GM19099 (cell line): ENCODE data around the gene SLMAP.

Experiments
- POLR2A ChIP-seq: IDR thresholded peaks from 3 replicates; pipeline ENCODE4 v1.6.1; 2011; ENCODE audit warnings: low read depth; ENCODE audit not compliant: insufficient read length; ENCODE audit errors: extremely low read depth

The SLMAP gene

DNA sequence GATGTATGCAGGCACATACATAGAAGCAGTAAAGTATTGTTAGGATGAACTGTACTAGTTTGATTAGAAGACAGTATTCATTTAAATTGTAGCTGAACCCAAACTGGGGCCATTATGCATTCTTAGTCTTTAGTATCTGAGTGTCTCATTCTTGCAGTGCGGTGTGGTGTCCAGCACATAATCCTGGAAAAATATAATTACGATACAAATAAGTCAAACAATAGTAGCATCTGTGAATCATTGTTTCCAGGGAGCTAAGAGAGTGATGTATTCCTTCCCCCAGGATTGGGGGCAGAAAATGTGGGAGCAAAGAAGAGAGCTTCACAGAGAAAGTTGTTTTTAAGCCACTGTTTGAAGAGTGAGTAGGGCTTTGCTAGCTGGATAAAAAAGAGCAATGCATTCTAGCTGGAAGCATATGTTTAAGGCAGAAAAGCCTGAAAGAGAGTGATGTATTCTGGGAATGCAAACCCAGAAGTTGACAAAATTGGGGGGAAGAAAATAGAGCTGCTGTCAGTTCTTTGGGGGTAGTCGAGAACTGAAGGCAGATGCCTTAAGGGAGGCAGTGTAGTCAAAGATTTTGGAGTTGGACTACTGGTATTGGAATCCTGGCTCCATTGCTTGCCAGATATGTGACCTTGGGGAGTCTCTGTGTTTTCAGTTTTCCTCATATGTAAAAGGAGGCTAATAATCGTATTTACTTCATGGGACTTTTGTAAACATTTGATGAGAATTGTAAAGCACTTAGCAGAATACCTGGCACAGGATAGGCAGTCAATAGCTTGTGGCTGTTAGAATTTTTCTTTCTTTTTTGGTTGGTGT lies 14.1 kb downstream of the SLMAP start:
- TF ChIP-seq POLR2A, result no peak

DNA sequence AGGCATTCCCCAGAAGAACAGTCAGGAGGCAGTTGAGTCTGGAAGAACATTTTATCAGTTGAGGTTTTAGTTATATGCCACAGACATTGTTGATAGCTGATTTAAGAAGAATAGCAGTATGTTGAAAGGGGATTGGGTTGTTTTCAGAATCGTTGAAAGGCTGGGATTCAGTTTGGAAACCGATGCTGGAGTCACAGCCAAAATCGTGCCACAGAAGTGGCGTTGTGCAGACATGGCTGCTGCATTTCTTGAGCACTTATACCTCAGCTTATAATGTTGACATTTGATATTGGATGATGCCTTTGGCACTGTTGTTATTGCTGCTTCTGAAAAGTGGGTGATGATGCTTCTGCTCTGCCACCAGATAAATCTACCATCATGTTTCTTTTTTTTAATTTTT lies 16.1 kb downstream of the SLMAP start:
- no peak for TF ChIP-seq POLR2A

DNA sequence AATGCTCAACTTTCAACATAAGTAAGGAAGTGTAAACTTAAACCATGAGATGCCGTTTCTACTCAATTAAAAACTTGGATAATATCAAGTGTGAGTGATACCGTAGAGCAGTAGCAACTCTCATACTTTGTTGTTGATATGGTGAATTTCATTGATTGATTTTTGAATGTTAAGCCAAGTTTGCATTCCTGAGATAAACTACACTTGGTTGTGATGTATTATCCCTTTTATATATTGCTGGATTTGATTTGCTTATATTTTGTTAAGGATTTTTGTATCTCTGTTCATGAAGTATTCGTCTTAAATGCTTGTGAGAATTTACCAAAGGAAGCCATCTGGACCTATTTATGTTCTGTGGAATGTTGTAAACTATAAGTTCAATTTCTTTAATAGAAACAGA lies 21.7 kb downstream of the SLMAP start:
- no peak for TF ChIP-seq POLR2A

DNA sequence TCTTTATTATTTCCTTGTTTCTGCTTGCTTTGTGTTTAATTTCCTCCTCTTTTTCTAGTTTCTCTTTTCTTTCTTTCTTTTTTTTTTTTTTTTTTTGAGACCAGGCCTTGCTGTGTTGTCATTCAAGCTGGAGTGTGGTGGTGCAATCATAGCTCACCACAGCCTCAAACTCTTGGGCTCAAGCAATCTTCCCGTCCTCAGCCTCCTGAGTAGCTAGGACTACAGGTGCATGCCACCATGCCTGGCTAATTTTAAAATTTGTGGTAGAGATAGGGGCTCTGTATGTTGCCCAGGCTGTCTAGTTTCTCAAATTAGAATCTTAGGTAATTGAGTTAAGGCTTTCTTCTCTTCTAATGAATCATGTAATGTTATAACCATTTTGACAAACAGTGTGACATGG lies 22.4 kb downstream of the SLMAP start:
- no peak for TF ChIP-seq POLR2A

DNA sequence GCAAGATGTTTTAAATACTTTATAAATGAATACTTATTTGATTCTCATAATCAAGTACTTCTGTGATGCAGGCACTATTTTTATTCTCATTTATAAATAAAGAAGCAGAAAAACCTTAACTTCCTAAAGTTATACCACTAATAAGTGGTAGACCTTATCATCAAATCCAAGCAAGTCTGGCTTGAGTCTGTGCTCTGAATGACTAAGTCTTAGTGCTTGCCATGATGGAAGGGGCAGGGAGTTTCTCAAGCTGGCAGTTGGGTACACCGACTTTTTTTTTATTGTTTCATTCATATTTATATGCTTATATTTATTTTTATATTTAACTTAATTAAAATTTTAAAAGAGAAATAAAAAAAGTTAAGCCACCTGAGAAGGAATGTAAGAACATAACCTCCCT lies 23.6 kb downstream of the SLMAP start:
- TF ChIP-seq POLR2A, result no peak

DNA sequence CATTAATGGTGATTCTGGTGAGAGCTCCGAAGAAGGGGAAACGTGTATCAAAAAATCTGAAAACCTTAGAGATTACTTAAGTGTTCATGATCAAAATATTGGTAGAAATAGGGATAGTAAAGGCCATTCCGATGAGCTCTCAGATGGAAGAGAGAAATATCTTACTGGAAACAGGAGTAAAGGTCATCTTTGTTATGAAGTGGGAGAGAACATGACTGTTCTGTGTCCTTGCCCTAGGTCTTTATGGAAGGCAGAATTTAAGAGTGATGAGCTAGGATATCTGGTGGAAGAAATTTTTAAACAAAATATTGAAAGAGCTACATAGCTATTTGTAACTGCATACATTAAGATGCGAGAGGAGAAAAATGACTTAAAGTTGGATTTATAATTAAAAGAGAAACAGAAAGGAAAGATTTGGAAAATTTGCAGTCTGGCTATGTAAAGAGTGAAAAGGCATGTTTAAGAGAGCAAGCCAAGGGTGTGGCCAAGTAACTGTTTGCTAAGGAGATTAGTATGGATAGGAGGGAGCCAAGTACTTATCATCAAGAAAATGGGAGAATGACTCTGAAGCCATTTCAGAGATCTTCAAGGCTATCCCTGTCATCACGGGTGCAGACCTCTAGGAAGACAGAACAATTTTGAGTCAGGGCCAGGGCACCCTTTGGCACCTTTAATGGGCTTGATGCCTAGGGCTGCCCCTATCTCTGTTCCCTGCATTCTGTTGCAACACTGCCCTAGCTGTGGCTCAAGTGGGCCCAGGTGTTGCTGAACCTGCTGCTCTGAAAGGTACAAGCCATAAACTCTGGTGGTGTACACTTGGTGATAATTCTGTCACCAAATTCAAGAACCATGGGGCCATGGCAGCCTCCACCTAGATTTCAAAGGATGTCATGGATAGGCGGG lies 27.3 kb downstream of the SLMAP start:
- no peak for TF ChIP-seq POLR2A

DNA sequence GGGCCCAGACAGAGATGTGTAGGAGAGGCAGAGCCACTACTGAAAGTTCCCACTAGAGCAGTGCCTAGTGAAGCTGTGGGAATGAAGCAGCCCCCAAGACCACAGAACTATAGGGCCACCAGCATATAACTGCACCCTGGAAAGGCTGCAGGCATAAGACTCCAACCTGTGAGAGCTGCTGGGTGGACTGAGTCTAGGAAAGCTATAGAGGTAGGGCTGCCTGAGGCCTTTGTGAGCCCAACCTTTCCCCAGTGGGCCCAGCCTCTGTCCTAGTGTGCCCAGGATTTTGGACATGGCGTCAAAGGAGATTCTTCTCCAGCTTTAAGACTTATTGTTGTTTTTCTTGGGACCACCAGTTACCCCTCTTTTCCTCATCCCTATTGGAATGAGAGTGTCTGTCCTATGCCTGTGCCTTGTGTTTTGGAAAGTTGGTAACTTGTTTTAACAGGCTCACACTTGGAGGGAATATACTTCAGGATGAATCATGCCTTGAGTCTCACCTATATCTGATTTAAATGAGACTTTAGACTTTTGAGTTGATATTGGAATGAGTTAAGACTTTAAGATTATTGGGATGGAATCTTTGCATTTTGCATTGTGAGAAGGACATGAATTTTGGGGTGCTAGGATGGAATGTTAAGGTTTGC lies 28.1 kb downstream of the SLMAP start:
- TF ChIP-seq POLR2A, result no peak

DNA sequence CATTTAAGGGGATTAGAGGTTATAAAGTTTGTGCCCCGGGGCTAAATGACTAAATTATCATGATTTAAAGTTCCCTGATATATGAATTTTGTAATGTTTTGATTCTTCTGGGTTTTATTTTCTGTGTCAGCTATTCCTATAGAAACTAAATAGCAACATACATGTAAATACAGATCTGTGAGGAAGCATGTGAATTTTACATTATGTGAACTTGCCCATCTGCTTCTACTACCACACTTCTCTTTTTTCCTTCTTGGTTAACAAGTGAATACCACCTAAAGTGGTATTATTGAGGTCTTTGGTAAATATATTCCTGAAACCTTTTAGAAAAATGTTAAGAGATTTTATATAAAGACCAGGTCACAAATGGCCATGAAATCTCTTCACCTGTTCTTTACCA lies 29.3 kb downstream of the SLMAP start:
- no peak for TF ChIP-seq POLR2A

DNA sequence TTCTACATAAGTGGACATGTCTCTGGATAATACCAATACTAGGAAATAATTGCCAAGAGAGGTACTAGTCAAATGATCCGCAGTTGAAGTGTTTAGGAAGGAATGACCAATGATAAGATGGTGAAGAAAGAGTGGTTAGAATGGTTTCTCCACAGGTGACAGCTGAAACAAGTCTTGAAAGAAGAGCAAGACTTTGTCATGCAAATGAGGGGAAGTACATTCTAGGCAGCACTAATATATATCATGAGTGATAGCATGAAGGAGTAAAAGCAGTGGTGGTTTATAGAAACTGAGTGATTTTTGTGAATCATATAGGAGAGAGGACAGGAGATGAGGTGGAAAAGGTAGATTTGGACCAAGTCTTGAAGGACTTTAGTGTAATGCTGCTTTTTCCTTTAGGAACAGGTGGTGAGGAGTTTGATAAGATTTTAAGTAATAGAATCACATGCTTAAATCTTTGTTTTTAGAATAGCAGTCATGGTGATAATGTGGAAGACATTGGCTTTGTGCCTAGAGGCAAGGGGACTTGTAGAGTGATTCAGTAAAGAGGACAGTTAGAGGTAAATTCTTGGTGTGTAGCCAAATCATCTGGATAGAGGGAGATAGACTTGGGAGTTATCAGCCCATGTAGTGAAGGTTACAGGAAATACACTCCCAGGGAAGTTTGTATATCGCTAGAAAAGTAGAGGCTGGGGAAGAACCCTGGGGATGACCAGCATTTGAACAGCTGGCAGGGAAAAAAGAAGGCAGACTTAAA lies 31.9 kb downstream of the SLMAP start:
- TF ChIP-seq POLR2A, result no peak

DNA sequence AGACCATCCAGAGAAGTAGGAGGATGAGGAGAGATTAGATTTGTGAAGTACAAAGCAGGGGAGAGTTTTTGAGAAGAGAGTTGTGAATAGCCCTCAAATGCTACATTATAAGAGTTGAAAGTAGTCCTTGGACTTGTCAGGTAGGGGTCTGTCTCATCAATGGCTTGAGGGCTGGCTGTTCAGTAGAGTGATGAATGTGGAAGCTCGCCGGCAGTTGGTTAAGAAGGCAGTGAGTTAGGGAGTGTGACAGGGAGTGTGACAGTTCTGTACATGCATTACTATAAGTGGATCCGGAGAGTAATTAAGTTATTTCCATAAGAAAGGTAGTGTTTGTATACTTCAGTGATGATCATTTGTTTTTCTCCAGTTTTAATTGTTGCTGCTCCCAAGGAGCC lies 32.5 kb downstream of the SLMAP start:
- no peak for TF ChIP-seq POLR2A

DNA sequence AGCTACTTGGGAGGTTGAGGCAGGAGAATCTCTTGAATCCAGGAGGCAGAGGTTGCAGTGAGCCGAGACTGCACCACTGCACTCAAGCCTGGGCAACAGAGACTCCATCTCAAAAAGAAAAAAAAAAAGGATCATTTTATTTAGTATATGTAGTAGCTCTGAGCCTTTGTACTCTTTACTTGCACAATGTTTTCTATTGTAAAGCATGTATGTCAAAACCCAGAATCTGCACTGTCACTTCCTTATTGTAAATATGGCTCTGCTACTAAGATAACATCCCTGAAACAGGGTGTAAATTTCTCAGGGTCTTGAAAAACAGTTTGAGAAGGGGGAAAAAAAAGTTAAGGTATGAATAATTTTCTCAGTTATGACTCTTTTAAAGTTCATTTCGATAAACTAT lies 35.1 kb downstream of the SLMAP start:
- TF ChIP-seq POLR2A, result no peak

DNA sequence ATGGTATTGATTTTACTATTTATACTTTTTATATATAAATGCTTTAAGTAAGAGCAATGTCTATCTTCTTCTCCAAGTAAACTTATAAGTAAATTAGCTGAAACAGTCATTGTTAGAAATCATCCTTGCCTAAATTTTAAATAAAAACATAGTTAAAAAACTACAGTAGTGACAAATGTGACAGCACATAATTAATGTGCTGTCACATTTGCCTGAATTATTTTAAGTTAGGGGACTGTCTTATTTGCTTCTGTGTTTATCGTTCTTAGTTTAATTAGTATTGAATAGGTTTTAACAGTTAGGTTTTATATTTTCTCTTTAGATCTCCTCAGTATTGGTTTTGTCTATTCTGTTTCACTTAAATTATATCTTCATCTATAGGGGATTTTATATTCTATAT lies 36.1 kb downstream of the SLMAP start:
- TF ChIP-seq POLR2A, result no peak

DNA sequence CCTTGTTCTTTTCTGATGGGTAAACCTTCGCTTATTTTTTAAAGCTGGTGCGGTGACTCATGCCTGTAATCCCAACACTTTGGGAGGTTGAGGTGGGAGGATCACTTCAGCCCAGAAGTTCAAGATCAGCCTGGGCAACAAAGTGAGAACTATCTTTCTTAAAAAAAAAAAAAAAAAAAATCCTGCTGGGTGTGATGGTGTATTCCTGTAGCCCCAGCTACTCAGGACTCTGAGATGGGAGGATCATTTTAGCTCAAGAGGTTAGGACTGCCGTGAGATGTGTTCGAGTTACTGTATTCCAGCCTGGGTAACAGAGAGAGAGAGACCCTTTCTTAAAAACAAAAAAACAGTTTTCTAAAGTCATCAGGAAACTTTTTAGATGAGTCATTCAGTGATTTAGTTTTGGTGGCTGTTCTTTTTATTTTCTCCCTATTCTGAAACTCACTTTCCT lies 37.7 kb downstream of the SLMAP start:
- no peak for TF ChIP-seq POLR2A

DNA sequence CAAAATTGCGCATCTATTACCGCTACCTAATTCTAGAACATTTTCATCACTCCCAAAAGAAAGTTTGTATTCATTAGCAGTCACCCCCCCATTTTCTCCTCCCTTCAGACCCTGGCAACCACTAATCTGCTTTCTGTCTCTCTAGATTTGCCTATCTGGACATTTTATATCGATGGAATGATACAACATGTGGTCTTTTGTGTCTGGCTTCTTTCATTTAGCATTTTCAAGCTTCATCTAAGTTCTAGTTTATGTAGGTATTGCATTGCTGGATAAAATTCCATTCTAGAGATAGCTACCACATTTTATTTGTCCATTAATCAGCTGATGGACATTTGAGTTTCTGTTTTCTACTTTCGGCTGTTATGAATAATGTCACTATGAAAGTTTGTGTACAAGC lies 38.4 kb downstream of the SLMAP start:
- no peak for TF ChIP-seq POLR2A

DNA sequence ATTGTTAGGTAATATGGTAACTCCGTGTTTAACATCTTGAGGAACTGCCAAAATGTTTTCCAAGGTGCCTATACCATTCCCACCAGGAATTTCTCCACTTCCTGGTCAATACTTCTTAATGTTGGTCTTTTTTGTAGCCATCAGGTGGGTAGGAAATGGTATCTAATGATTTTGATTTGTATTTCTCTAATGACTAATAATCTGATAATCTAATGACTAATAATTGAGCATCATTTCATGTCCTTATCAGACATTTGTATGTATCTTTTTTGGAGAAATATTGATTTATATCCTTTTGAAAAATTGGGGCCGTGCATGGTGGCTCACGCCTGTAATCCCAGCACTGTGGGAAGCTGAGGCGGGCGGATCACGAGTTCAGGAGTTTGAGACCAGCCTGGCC lies 38.8 kb downstream of the SLMAP start:
- TF ChIP-seq POLR2A, result no peak
